HEK293 (cell line): ENCODE results near the gene TLE3.

Experiments used
- CTCF ChIA-PET: fragments of 350-600 bp; formaldehyde crosslinking; extraction: SDS; loops from one replicate; lab custom pipeline; 2021; ENCODE audit warnings: antibody characterized with exemption; lab: Yijun Ruan, JAX
- POLR2A ChIA-PET: fragments of 300-600 bp; formaldehyde crosslinking; extraction: SDS; loops from one replicate; lab custom pipeline; 2020; ENCODE audit warnings: antibody characterized with exemption, inconsistent platforms; lab: Yijun Ruan, JAX
- H3K27ac ChIP-seq: fragments of 200-500 bp; sonication (Bioruptor generic); 2 replicates; pipeline ENCODE4 v1.5.1; 2014; ENCODE audit warnings: low read depth, low read length, control low read depth, inconsistent platforms; ENCODE audit errors: extremely low read depth
- H3K36me3 ChIP-seq, 2 experiments: fragments of 200-500 bp in 1 of 2; sonication (Bioruptor generic) in 1 of 2; 1 replicate in 1 of 2; 2 replicates in 1 of 2; pipeline ENCODE4 v1.5.1; 2014 to 2017; ENCODE audit warnings: inconsistent platforms in 2 of 2, low read length in 2 of 2; ENCODE audit not compliant: control insufficient read depth in 2 of 2, insufficient read depth in 1 of 2
- H3K4me1 ChIP-seq: fragments of 200-500 bp; sonication (Bioruptor generic); 2 replicates; pipeline ENCODE4 v1.5.1; 2014; ENCODE audit warnings: mild to moderate bottlenecking, low read length, inconsistent platforms; ENCODE audit not compliant: control insufficient read depth, insufficient read depth
- H3K4me3 ChIP-seq: 2 replicates; pipeline ENCODE4 v1.5.1; 2011; ENCODE audit warnings: low read depth, mild to moderate bottlenecking, control low read depth, low read length, moderate library complexity
- H3K9me3 ChIP-seq: fragments of 200-500 bp; sonication (Bioruptor generic); 2 replicates; pipeline ENCODE4 v1.5.1; 2014; ENCODE audit warnings: low read depth, low read length, inconsistent platforms; ENCODE audit not compliant: control insufficient read depth, insufficient read depth
- PRDM4 ChIP-seq: fragments of 450-650 bp; formaldehyde crosslinking; IDR thresholded peaks from 2 replicates; pipeline ENCODE4 v1.5.1; 2017; ENCODE audit warnings: missing biosample characterization, missing genetic modification characterization
- REST ChIP-seq: fragments of 450-650 bp; formaldehyde crosslinking; IDR thresholded peaks from 2 replicates; pipeline ENCODE4 v1.5.1; 2016; ENCODE audit warnings: missing biosample characterization, missing genetic modification characterization
- SCRT2 ChIP-seq: fragments of 450-650 bp; formaldehyde crosslinking; IDR thresholded peaks from 2 replicates; pipeline ENCODE4 v1.5.1; 2016; ENCODE audit warnings: missing biosample characterization, missing genetic modification characterization
- ZBTB44 ChIP-seq: fragments of 450-650 bp; IDR thresholded peaks from 2 replicates; pipeline ENCODE4 v1.5.1; 2018; ENCODE audit warnings: missing biosample characterization, mild to moderate bottlenecking, missing genetic modification characterization
- ZBTB8A ChIP-seq: fragments of 450-650 bp; formaldehyde crosslinking; IDR thresholded peaks from 2 replicates; pipeline ENCODE4 v1.5.1; 2016; ENCODE audit warnings: missing biosample characterization, missing genetic modification characterization
- ZFP3 ChIP-seq: fragments of 450-650 bp; formaldehyde crosslinking; IDR thresholded peaks from 2 replicates; pipeline ENCODE4 v1.5.1; 2016; ENCODE audit warnings: low read depth, missing biosample characterization, missing genetic modification characterization
- ZNF488 ChIP-seq: fragments of 450-650 bp; formaldehyde crosslinking; IDR thresholded peaks from 2 replicates; pipeline ENCODE4 v1.5.1; 2016; ENCODE audit warnings: missing biosample characterization, missing genetic modification characterization
- ZNF629 ChIP-seq: fragments of 450-650 bp; formaldehyde crosslinking; IDR thresholded peaks from 2 replicates; pipeline ENCODE4 v1.5.1; 2017; ENCODE audit warnings: missing biosample characterization, missing genetic modification characterization
- ZNF660 ChIP-seq: fragments of 450-650 bp; IDR thresholded peaks from 2 replicates; pipeline ENCODE4 v1.5.1; 2018; ENCODE audit warnings: missing biosample characterization, mild to moderate bottlenecking, missing genetic modification characterization
- ZNF791 ChIP-seq: fragments of 450-650 bp; formaldehyde crosslinking; IDR thresholded peaks from 2 replicates; pipeline ENCODE4 v1.5.1; 2016; ENCODE audit warnings: missing biosample characterization, missing genetic modification characterization

Gene TLE3

GRCh38 chr15:70045045-70045444, 52.7 kb downstream of the TLE3 start (continued):
- no peak for TF ChIP-seq ZBTB8A (tag by site-specific recombination)
- no peak for TF ChIP-seq ZNF629
- no peak for TF ChIP-seq ZFP3 (tag by site-specific recombination)
- no peak for TF ChIP-seq SCRT2 (tag by site-specific recombination)
- no peak for TF ChIP-seq ZNF488 (tag by site-specific recombination)
- TF ChIP-seq ZNF660 (tag by site-specific recombination) = peak; percentile 62; the same call in 1 of the 2 replicates

GRCh38 chr15:70044168-70044567, 53.5 kb downstream of the TLE3 start:
- POLR2A ChIA-PET = no interaction called here
- CTCF ChIA-PET = interaction anchor here (0.7 to 0.9 kb wide), 2 partner anchors 52 to 425 kb away, joined by 3 read pairs; no protein-coding TSS in a partner anchor

More at GRCh38 chr15:70044168-70044567, 53.5 kb downstream of the TLE3 start:
- Histone ChIP-seq H3K4me3 (no peak overlapping the region), H3K36me3 (peaks cover 15% of the 10 kb centered on the region in 2 experiments), H3K27ac (no peak overlapping the region), H3K4me1 (peaks cover 2% of the 10 kb centered on the region; the same call in 1 of the 2 replicates), H3K9me3 (no peaks in the 10 kb centered on the region)
- TF ChIP-seq REST (tag by site-specific recombination) (peak; percentile 68), ZNF791 (tag by site-specific recombination) (no peak), PRDM4 (tag by site-specific recombination) (no peak), ZBTB44 (tag by site-specific recombination) (no peak)
